Pancreas (tissue), 10 donors: ENCODE results near the gene PIBF1. TPM values are rescaled to one million over a fixed set of nuclear protein-coding genes. Genes with fewer than 3 reads are reported as not detected.

Source experiments
- ATAC-seq, 4 donors: fragments of 200-7000 bp; cut with Tn5 transposase; one replicate each; pipeline versions ENCODE4 v1.8.0 to v1.9.1; 2020; ENCODE audit warnings: mild to moderate bottlenecking in 4 of 4, moderate library complexity in 4 of 4
- DNase-seq, 6 donors: peaks; one replicate each; pipeline ENCODE4 v3.0.0-alpha.2; 2020
- FAIRE-seq: peaks from 2 replicates; lab custom pipeline; 2012; peaks lifted over from hg19 to GRCh38; lab: Jason Lieb, UNC
- H3K27ac ChIP-seq, 4 donors: fragments of 200-600 bp; sonication (generic); 1 replicate in 3 of 4; 2 replicates in 1 of 4; pipeline versions ENCODE4 v1.5.0 to v1.8.0; 2020
- H3K27me3 ChIP-seq, 4 donors: fragments of 200-600 bp; one replicate each; pipeline ENCODE4 v1.8.0; 2021
- H3K36me3 ChIP-seq, 3 donors: fragments of 200-600 bp; sonication (generic) in 1 of 3; one replicate each; pipeline versions ENCODE4 v1.5.0 to v1.8.0; 2020 to 2021
- H3K4me1 ChIP-seq, 3 donors: fragments of 200-600 bp; one replicate each; pipeline ENCODE4 v1.8.0; 2021
- H3K4me3 ChIP-seq, 4 donors: fragments of 200-600 bp; sonication (generic) in 2 of 4; one replicate each; pipeline versions ENCODE4 v1.5.0 to v1.8.0; 2020 to 2021
- H3K9me3 ChIP-seq, 4 donors: fragments of 200-600 bp; one replicate each; pipeline ENCODE4 v1.8.0; 2021
- CTCF ChIP-seq, 4 donors: fragments of 200-600 bp; sonication (generic) in 3 of 4; IDR thresholded peaks; one replicate each; pipeline versions ENCODE4 v1.5.0 to v1.8.0; 2021; ENCODE audit warnings: antibody characterized with exemption in 4 of 4
- WGBS, 2 donors: extraction: QIAGEN DNeasy Blood & Tissue Kit; methylation state at CpG; one replicate each; pipeline ENCODE4 v1.1.7; 2013; 5-methylcytosine and 5-hydroxymethylcytosine counted together
- intact Hi-C, 3 donors: fragments of 100-400 bp; cut with DNase I; formaldehyde crosslinking; loops; one replicate each; pipeline versions ENCODE4 v1.11.1 to v1.14.2; 2022
- polyA plus RNA-seq, 2 donors: library from polyadenylated mRNA; stranded (reverse); fragments of 200-250 nt; gene quantifications; one replicate each; pipeline ENCODE4 v1.2.3, GENCODE V29; 2013
- total RNA-seq, 6 donors: library from RNA; stranded (reverse); fragmentation: NEBNext Ultra II Directional in 4 of 6; extraction: Animal tissue kit (Norgen Biotek cat#: 25700) in 4 of 6; gene quantifications; one replicate each; pipeline versions ENCODE4 v1.2.1 to v1.2.4, GENCODE V29; 2021 to 2023
- donor health status: healthy with polysubstance abuse.
- donor health status: DM: no; HTN: no; CAD: no; lungs with moderate emphysema.
- donor health status: DM: no; HTN: no; CAD: no.
- donor health status: control.
- donor health status: control.
- donor health status: Bipolar disorder and iron deficiency.
- donor health status: DM: yes; HTN: yes; CAD: no.
- donor health status: DM: no; HTN: no; CAD: no.
- donor health status: DM: no; HTN: no; CAD: no.
- donor health status: DM: yes; HTN: yes; CAD: no.

The PIBF1 gene
- total and polyA plus RNA-seq, 8 donors = 6.1 to 13.5 (median 8.9) TPM

DNA sequence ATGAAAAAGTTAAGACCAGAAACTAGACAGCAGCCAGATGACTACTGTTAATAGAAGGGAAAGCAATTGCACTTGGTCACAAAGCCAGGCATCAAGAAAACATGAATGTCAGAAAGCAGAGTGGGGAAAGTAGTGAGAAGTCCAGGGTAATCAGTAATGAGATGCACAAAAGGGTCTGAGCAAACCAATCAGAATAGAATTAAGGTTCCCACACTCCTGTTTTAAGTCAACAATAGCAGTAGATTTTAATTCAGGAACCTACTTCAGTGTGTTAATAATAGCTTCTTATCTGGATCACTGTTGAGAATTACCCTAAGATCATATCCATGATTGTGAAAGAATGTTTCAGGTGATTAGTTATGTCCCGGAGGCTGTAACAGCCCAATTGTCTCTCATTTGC lies 204.3 kb downstream of the PIBF1 start:
- FAIRE-seq (no peak), DNase-seq (no peak), ATAC-seq (no peak)
- Histone ChIP-seq H3K4me3 (no peak overlapping the region), H3K36me3 (no peaks in the 10 kb centered on the region), H3K9me3 (no peaks in the 10 kb centered on the region), H3K27me3 (no peaks in the 10 kb centered on the region), H3K4me1 (no peaks in the 10 kb centered on the region), H3K27ac (no peak overlapping the region)
- 86 to 96% methylated on average over 1 of the region's 1 CpG for WGBS, 2 donors
- TF ChIP-seq CTCF (IDR thresholded peaks at IDR 0.05) = no peak
- intact Hi-C loops = no loop called here

DNA sequence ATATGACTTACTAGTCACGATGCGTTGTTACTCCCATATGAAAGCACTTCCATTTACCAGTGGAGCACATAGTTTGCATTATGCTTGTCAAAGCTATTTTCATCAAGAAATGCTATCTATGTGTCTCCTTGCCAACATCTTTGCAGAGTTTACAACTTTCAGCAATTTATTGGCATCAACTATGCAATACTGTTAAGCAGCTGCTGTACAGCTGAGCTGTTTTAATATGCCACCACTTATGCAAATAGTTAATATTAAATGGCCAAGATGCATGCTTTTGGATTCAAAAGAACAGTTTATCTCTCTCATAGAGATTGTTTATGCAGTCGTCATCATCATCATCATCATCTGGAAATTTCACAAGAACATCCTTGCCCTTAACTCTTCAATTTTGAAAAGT lies 209.0 kb downstream of the PIBF1 start:
- DNase-seq = no peak
- intact Hi-C loops = no loop called here
- H3K27ac ChIP-seq = no peak overlapping the region
- ATAC-seq = no peak
- no peaks in the 10 kb centered on the region for H3K4me1 ChIP-seq
- 77 to 96% methylated on average over 3 of the region's 3 CpGs for WGBS, 2 donors
- no peaks in the 10 kb centered on the region for H3K27me3 ChIP-seq
- TF ChIP-seq CTCF (IDR thresholded peaks at IDR 0.05) = no peak
- no peak overlapping the region for H3K4me3 ChIP-seq
- no peak for FAIRE-seq
- H3K9me3 ChIP-seq = no peaks in the 10 kb centered on the region
- no peaks in the 10 kb centered on the region for H3K36me3 ChIP-seq

DNA sequence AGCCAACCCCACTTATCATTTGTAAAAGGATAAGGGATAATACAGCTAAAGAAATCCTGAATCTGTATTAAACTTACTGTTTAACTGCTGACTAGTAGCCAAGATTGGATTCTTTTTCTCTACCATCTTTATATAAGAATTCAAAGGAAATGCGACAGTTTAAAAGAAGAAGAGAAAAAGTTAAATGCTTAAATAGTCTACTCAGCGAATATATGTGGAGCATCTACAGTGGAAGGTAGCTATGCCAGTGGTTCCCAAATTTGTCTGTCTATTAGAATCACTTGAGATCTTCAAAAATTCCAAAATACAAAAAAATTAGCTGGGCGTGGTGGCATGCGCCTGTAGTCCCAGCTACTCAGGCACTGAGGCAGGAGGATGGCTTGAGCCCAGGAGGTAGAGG lies 216.1 kb downstream of the PIBF1 start:
- FAIRE-seq = no peak
- intact Hi-C loops = no loop called here

GRCh38 chr13:73000027-73000674 lies 218.2 kb downstream of the PIBF1 start:
- FAIRE-seq = no peak
- ATAC-seq = peak in 3 of 4 donors; percentile 48 to 89 (median 87)
- no peak for DNase-seq
- no peak overlapping the region for H3K27ac ChIP-seq
- no peaks in the 10 kb centered on the region for H3K27me3 ChIP-seq
- H3K36me3 ChIP-seq = no peaks in the 10 kb centered on the region
- no peaks in the 10 kb centered on the region for H3K9me3 ChIP-seq
- H3K4me3 ChIP-seq = no peak overlapping the region
- intact Hi-C loops = no loop called here
- peaks cover 0 to 3% (median 0%) of the 10 kb centered on the region in 3 donors for H3K4me1 ChIP-seq
- WGBS, 2 donors = 88 to 96% methylated on average over 4 of the region's 4 CpGs
- TF ChIP-seq CTCF (IDR thresholded peaks at IDR 0.05) = no peak

More for the DNA sequence above, 216.1 kb downstream of the PIBF1 start:
- no peaks in the 10 kb centered on the region for H3K27me3 ChIP-seq
- no peaks in the 10 kb centered on the region for H3K9me3 ChIP-seq
- 95 to 98% methylated on average over 4 of the region's 4 CpGs for WGBS, 2 donors
- no peak for TF ChIP-seq CTCF (IDR thresholded peaks at IDR 0.05)
- H3K4me3 ChIP-seq = no peak overlapping the region
- DNase-seq (no peak), ATAC-seq (no peak)
- peaks cover 0 to 3% (median 0%) of the 10 kb centered on the region in 3 donors for H3K4me1 ChIP-seq
- H3K36me3 ChIP-seq = no peaks in the 10 kb centered on the region
- H3K27ac ChIP-seq = no peak overlapping the region

DNA sequence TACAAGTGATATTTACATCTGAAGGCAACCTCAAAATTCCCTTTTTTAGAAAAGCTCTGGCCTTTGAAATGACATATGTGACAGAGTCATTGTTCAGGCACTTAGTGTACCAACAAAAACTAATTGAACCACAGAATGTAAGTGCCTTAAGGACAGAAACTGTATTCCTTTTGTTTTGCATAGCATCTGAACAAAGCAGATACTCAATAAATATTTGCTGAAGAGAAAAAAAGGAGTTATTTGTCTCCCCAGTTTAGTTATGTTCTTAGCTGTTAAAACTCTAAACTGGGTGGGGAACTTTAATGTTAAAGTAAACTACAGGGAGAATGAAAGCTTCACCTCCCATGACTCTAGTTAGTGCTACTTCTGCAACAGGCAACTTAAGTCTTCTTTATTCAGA lies 220.0 kb downstream of the PIBF1 start:
- Histone ChIP-seq H3K36me3 (no peaks in the 10 kb centered on the region), H3K27me3 (no peaks in the 10 kb centered on the region), H3K9me3 (no peaks in the 10 kb centered on the region), H3K27ac (no peak overlapping the region), H3K4me1 (peaks cover 6 to 9% (median 7%) of the 10 kb centered on the region in 3 donors), H3K4me3 (no peak overlapping the region)
- TF ChIP-seq CTCF (IDR thresholded peaks at IDR 0.05) = no peak
- ATAC-seq = no peak
- intact Hi-C loops = no loop called here
- no peak for FAIRE-seq
- DNase-seq = no peak
